ENCODE data around the gene ADAM10.

ADAM10 gene

GRCh38 chr15:58584789-58585461 lies 164.6 kb downstream of the ADAM10 start:
- H3K9ac ChIP-seq (ENCODE audit: low read length), result peak overlapping the region; percentile 59
- no peaks in the 10 kb centered on the region for H4K20me1 ChIP-seq (ENCODE audit: insufficient read depth, low read length)
- H3K27me3 ChIP-seq (ENCODE audit: insufficient read depth, low read length), result no peaks in the 10 kb centered on the region
- peaks cover 6% of the 10 kb centered on the region for H3K9me3 ChIP-seq (ENCODE audit: low read length)
- H3K4me2 ChIP-seq (ENCODE audit: low read length), result peak overlapping the region; percentile 58
- H3K27ac ChIP-seq (ENCODE audit: low read depth, low read length, poor library complexity, severe bottlenecking), result peak overlapping the region; percentile 95
- H3K9me2 ChIP-seq (ENCODE audit: low read depth, low read length), result no peaks in the 10 kb centered on the region
- peak overlapping the region; percentile 16 for H3K4me3 ChIP-seq (ENCODE audit: low read depth, low read length, poor library complexity, severe bottlenecking)
- TF ChIP-seq, protein P1, sequence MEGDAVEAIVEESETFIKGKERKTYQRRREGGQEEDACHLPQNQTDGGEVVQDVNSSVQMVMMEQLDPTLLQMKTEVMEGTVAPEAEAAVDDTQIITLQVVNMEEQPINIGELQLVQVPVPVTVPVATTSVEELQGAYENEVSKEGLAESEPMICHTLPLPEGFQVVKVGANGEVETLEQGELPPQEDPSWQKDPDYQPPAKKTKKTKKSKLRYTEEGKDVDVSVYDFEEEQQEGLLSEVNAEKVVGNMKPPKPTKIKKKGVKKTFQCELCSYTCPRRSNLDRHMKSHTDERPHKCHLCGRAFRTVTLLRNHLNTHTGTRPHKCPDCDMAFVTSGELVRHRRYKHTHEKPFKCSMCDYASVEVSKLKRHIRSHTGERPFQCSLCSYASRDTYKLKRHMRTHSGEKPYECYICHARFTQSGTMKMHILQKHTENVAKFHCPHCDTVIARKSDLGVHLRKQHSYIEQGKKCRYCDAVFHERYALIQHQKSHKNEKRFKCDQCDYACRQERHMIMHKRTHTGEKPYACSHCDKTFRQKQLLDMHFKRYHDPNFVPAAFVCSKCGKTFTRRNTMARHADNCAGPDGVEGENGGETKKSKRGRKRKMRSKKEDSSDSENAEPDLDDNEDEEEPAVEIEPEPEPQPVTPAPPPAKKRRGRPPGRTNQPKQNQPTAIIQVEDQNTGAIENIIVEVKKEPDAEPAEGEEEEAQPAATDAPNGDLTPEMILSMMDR (IDR thresholded peaks at IDR 0.05; ENCODE audit: low read length), result no peak
- TF ChIP-seq EZH2 (IDR thresholded peaks at IDR 0.05; ENCODE audit: borderline replicate concordance, low read length), result no peak
- no peak overlapping the region for H2AFZ ChIP-seq (ENCODE audit: low read length)
- H3K4me1 ChIP-seq (ENCODE audit: insufficient read depth, low read length, severe bottlenecking), result peaks cover 61% of the 10 kb centered on the region
- H3F3A ChIP-seq (ENCODE audit: insufficient read depth, low read length), result 0 out of 2 replicates have a peak, but pooled peaks cover 4% of the 10 kb centered on the region
- no peaks in the 10 kb centered on the region for H3K79me2 ChIP-seq (ENCODE audit: insufficient read depth, low read length)
- no peaks in the 10 kb centered on the region for H3K36me3 ChIP-seq (ENCODE audit: insufficient read depth, low read length)

DNA sequence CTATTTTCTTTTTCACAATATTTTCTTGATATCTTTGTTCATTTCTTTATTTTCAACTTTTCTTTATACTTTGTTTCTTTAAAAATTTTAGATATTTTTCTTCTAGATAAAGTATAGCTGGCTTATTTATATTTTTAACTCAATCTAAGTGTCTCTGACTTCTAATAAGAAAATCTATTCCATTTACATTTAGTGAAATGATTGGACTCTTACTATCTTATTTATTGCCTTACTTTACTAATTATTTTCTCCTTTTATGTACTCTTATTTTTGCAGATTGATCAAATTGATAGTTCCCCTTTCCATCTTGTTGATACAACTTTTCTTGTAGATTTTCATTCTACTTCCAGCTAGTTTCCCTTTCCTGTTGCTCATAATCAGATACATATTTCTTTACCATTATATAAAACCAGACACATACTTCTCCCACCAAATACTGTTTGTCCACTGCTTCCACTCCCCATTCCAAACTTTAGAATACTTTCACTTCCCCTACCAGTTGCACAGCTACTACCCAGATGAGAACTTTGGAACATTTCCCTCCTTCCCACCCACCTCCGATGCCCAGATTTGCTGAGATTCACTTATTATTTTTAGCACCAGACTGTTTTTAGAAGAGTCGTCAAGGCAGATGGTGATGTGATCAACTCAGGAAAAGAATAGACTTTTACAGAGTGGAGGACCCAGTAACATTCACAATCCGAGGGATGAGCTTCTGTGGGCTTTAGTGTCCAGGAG lies 166.2 kb downstream of the ADAM10 start:
- TF ChIP-seq EZH2 (IDR thresholded peaks at IDR 0.05; ENCODE audit: borderline replicate concordance, low read length), result no peak
- TF ChIP-seq, protein P1 (IDR thresholded peaks at IDR 0.05; ENCODE audit: low read length), result no peak
- H3K27ac ChIP-seq (ENCODE audit: low read depth, low read length, poor library complexity, severe bottlenecking), result peak overlapping the region; percentile 95
- no peak overlapping the region for H2AFZ ChIP-seq (ENCODE audit: low read length)
- no peaks in the 10 kb centered on the region for H4K20me1 ChIP-seq (ENCODE audit: insufficient read depth, low read length)
- H3K4me3 ChIP-seq (ENCODE audit: low read depth, low read length, poor library complexity, severe bottlenecking), result no peak overlapping the region
- no peak overlapping the region for H3K4me2 ChIP-seq (ENCODE audit: low read length)
- peaks cover 6% of the 10 kb centered on the region for H3K9me3 ChIP-seq (ENCODE audit: low read length)
- no peaks in the 10 kb centered on the region for H3K36me3 ChIP-seq (ENCODE audit: insufficient read depth, low read length)
- H3K9me2 ChIP-seq (ENCODE audit: low read depth, low read length), result no peaks in the 10 kb centered on the region
- H3K9ac ChIP-seq (ENCODE audit: low read length), result no peak overlapping the region
- no peaks in the 10 kb centered on the region for H3K27me3 ChIP-seq (ENCODE audit: insufficient read depth, low read length)
- 0 out of 2 replicates have a peak, but pooled peaks cover 4% of the 10 kb centered on the region for H3F3A ChIP-seq (ENCODE audit: insufficient read depth, low read length)
- H3K4me1 ChIP-seq (ENCODE audit: insufficient read depth, low read length, severe bottlenecking), result peaks cover 45% of the 10 kb centered on the region
- H3K79me2 ChIP-seq (ENCODE audit: insufficient read depth, low read length), result no peaks in the 10 kb centered on the region

GRCh38 chr15:58582160-58582559 lies 167.3 kb downstream of the ADAM10 start:
- no peak overlapping the region for H3K9ac ChIP-seq (ENCODE audit: low read length)
- no peaks in the 10 kb centered on the region for H4K20me1 ChIP-seq (ENCODE audit: insufficient read depth, low read length)
- no peak overlapping the region for H2AFZ ChIP-seq (ENCODE audit: low read length)
- no peaks in the 10 kb centered on the region for H3K36me3 ChIP-seq (ENCODE audit: insufficient read depth, low read length)
- H3K4me2 ChIP-seq (ENCODE audit: low read length), result no peak overlapping the region
- H3K4me3 ChIP-seq (ENCODE audit: low read depth, low read length, poor library complexity, severe bottlenecking), result no peak overlapping the region
- H3K9me2 ChIP-seq (ENCODE audit: low read depth, low read length), result no peaks in the 10 kb centered on the region
- peaks cover 6% of the 10 kb centered on the region for H3K9me3 ChIP-seq (ENCODE audit: low read length)
- H3K79me2 ChIP-seq (ENCODE audit: insufficient read depth, low read length), result no peaks in the 10 kb centered on the region
- 0 out of 2 replicates have a peak, but pooled peaks cover 1% of the 10 kb centered on the region for H3F3A ChIP-seq (ENCODE audit: insufficient read depth, low read length)
- no peak for TF ChIP-seq EZH2 (IDR thresholded peaks at IDR 0.05; ENCODE audit: borderline replicate concordance, low read length)
- TF ChIP-seq, protein P1 (IDR thresholded peaks at IDR 0.05; ENCODE audit: low read length), result no peak
- H3K4me1 ChIP-seq (ENCODE audit: insufficient read depth, low read length, severe bottlenecking), result peaks cover 33% of the 10 kb centered on the region
- H3K27ac ChIP-seq (ENCODE audit: low read depth, low read length, poor library complexity, severe bottlenecking), result no peak overlapping the region
- no peaks in the 10 kb centered on the region for H3K27me3 ChIP-seq (ENCODE audit: insufficient read depth, low read length)

All from OCI-LY1 (cell line).